HG03460 (cell line): ENCODE measurements around the gene BBS9.
"Not testable (repeated sequence)": the region's sequence is repeated elsewhere in the genome, so short reads cannot be mapped to it uniquely, and the experiment has no call there.

Source experiments
- ATAC-seq: cut with Tn5 transposase; IDR thresholded peaks from one replicate; pipeline ENCODE4 v1.9.1; 2021; ENCODE audit not compliant: unreplicated experiment

Gene BBS9

GRCh38 chr7:33128990-33129805, at the start of gene BBS9:
BBS9 (plus strand) TSS chr7:33129564; CDS start chr7:33146253, 16,689 bp downstream.
- ATAC-seq, result peak; percentile 100

DNA sequence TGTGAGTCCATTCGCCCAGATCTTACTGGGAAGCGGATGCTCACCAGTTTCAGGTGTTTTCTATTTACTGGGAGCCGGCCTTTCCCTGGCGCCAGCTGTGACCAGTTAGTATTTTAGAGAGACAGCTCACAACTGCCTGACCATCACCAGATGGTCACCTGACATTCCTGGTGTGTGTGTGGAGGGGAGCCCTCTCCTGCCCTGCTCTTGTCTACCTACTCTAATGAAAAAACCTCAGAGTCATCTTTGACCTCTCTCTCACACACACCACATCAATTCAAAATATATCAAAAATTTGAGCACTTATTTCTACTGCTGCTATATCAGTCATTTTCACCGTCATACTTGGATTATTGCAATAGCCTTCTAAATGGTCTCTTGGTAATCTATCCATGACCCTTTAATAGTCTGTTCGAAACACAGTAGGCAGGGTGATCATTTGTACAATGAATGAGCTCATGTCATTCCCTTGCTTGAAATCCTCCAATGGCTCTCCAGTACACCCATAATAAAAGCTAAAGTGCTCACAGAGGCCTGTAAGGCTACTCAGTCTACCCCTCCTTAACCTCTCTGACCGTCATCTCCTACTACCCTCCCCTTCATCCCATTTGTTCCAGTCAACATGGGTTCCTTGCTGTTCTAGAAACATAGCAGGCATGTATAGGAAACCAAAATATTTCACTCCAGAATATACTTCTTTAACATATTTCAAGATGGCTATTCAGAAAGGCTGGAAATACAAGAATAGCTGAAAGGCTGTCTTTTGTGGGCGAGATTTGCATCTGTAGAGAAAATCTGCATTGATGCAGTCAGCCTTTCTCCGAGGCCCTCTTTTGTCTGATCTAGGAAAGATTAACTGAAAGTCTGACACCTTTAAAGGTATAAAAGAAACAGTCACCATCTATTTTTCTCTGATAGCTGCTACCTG, 49.3 kb upstream of the BBS9 start:
- no peak for ATAC-seq

DNA sequence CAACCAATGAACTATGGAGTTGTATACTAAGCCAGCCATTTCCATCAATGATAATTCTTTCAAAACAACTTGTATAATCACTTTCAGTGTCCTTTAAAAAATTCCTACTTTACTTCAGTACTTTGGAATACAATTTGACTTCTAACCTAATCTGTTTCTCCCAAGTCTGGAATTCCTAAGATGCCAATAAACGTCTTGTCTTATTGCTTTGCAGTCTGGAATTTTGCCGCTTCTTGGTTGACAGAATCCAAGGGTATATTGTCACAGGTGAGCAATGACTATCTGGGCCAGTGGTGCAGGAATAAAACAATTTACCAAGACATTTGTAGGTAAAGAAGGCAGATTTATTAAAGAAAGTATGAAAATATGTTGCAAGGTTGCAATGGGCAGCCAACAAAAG, 42.0 kb upstream of the BBS9 start:
- no peak for ATAC-seq

DNA sequence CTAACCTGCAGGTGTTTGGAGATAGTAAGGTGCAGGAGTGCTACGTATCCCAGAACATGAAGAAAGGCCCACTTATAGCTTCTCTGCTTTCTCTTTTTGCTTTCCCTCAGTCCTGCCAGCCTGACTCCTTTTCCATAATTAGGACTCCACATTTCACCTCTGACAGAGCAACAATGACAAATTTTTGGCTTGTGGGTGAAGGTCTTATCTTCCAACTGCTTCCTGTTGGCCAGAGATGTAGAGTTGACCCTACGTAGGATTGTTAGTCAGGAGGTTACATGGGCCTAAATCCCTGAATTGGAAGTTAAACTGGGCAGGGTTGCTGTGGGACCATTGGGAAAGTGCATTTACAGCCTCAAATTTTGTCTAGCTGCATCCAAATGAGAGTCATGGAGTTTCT, 41.5 kb upstream of the BBS9 start:
- no peak for ATAC-seq

DNA sequence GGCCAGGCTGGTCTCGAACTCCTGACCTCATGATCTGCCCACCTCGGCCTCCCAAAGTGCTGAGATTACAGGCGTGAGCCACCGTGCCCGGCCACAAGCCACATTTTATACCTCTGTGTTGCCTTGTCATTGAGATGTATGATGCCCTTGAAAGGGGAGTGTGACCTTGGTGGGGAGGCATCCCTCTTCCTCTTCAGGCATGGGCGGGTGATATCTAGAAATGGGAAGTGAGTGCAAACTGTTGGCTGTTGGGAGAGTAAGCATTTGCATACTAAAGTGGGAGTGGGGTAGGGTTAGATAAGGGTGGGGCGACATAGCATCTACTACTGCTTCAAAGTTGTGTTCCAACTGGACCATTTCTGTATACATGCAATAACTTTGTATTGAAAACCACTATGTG, 40.2 kb upstream of the BBS9 start:
- no peak for ATAC-seq

DNA sequence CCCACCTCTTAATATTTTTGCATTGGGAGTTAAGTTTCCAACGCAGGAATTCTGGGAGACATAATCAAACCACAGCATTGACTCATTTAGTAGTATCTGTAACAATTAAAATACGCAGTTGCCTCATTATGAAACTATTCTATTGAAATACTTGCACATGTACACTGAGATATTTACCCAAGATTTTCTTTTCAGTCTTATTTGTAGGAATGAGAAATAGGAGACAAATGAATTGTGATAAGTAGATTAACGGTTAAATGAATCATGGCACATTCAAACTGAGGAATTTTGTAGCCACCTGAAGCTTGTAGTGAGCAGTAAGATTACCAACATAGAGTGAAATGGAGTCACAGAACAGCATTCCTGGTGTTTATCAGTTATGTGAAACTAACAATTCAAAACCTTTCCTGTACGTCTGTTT, 38.2 kb upstream of the BBS9 start:
- ATAC-seq, result no peak

DNA sequence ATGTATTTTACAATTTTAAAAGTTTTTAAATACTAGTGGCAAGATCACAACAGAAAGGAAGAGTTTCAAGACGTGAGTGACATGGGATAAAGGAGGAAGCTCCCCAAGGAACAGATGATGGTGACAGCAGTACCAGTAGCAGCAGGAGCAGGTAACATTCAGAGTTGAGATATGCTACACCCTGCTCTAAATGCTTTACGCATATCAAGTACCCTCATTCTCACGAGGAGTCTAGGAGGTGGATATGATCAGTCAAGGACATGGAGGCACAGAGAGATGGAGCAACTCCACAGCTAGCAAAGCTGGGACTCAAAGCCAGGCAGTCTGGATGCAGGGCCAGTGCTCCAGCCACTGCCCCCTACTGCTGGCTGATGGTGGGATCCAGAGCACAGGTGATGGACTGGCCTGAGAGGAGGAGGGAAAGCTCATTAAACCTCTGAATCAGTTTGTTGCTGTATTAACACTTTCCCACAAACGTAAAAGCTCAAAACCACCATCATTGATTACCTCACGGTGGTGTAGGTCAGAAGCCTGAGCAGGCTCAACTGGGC, 37.6 kb upstream of the BBS9 start:
- ATAC-seq, result no peak

GRCh38 chr7:33093266-33093665, 36.1 kb upstream of the BBS9 start:
- no peak for ATAC-seq

DNA sequence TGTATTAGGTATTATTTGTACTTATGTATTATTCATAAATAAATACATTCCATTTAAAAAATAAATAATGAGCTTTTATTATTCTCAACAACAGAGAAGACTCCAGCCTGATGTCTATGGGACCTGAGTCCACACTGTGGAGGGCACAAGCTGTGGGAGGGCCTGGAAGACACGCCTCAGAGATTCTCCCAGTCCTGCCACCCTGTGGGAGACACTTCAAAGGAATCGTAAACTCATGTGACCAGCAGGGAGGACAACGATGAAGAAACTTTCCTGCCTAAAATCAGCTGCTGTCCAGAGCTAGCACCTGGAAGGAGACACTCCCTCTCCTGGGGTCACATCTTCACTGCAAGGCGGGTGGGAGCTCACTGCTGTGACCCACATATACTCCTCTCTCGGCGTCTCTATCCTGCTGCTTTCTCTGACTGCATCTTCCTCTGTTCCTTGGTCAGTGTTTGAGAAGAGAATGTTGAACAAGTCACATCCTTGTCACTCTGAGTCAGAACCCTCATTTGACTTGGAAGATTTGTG, 34.6 kb upstream of the BBS9 start:
- not testable (repeated sequence) for ATAC-seq

DNA sequence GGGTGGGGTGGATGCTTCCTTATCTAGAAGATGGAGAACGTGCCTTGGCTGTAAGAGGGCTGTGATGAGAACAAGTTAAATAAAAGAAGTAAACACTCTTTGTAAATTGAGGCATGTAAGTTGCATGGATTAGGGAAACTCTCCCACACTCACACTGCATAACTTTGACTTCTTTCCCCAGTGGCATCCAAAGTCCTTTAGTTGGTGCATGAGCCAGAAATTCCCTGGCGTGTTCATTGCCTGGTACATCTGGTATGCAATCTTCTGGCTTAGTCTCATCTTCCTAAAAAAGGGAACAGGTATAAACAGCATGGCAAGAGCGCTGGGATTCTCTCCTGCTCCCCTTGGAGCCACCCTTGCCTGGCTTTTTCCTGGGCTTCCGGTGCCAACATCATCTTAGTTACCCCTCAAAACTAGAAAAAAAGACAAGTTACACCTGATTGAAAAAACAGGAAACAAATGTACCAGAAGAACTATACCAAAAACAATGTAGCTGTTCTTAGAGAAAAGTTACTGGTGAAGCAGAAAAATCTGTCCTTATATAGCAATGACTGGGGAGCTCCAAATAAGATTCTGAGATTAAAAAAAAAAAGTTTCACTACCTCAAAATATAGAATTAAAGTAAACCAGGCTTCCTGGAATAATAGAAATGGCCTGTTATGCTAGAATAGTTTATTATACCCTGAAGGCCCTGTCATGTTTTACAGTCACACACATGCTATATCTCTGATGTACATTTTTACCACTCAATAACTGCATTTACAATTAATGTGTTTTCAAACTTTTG, 30.0 kb upstream of the BBS9 start:
- ATAC-seq, result no peak

DNA sequence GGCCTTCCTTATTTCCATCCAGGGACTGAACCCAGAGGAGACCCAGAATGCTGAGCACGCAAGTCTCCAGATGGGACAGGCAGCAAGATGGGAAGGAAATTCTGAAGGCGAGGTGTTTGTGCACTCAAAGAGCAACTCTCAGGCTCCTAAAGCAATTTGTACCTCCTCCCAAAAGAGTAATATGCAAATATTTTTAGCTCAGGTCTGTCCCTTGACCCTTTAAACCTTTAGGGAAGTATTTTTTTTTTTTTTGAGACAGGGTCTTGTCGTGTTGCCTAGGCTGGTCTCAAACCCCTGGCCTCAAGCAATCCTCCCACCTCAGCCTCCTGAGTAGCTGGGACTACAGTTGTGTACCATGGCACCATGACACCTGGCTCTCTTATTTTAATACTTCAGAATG, 28.6 kb upstream of the BBS9 start:
- no peak for ATAC-seq

DNA sequence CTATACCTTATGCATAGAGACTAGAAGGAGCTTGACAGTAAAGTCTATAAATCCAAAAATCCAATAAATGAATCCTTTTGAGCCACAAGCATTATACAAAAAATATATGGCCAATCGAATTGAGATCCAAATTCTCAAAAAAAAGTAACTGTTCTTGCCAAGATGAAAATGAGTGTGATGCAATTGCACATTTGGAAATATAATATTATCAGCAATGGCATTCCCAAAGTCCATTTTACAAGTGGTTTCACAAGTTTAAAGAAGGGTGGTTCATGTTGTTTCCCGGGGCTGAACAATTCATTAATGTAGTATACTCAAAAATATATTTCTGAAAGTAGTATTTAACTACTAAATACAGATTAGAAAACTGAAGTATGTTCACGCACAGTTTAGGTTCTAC, 27.5 kb upstream of the BBS9 start:
- no peak for ATAC-seq

GRCh38 chr7:33107136-33108066, 22.0 kb upstream of the BBS9 start:
- ATAC-seq, result peak; percentile 37

DNA sequence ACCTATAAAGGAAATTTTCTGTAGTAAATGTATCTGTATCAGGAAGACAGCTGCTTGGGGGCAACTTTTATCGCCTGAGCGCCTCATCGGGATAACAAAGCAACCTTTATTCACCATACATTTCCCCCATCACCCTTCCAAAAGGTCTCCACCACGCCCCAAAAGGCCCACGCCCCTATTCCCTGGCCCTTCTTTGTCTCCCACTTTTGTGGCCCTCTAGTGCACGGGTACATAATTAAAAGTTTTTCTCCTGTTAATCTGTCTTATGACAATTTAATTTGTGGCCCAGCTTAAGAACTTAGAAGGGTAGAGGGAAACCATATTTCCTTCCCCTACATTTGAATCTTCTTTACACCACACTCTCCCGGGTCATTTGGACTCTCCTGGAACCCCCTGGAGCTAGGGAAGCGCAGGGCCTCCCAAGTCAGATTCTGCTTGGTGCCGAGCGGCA, 20.8 kb upstream of the BBS9 start:
- peak; percentile 28 for ATAC-seq

DNA sequence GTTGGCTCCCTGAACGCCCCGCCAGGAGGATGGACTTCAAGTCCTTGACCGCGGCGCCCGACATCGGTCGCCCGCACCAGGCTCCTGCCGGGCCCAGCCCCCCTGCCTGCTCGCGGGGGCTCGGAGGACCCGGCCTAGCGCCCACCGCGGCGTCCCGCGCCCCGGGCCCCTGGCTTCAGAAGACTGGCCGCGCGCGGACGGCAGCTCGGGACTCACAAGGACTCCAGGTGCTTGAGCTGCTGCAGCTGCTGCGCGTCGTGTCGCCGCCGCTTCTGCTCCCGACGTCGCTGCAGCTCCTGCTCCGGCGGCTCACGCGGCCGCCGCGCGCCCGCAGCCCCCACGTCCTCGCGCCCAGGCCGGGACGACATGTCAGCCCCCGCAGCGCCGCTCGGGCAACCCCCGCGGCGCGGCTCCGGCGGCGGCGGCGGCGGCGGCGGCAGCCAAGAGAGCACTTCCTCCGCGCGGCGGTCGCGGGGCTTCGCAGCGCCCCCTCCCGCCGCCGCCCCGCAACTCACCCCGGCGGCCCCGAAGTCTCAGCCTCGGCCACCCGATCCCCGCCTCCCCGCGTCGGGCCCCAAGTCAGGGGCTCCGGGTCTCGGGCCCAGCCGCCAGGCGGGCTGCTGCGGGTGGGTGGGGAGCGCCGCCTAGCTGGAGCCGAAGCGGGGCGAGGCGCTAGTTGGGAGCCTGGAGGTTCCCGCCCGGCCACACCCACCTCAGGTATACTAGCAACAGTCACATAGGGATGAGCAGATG, 20.2 kb upstream of the BBS9 start, which contains the start of gene RP9:
Gene RP9 (minus strand): TSS at position 400 of the 753 bp plus-strand sequence. CDS start 32 bp downstream, at position 368.
- peak; percentile 78 for ATAC-seq

DNA sequence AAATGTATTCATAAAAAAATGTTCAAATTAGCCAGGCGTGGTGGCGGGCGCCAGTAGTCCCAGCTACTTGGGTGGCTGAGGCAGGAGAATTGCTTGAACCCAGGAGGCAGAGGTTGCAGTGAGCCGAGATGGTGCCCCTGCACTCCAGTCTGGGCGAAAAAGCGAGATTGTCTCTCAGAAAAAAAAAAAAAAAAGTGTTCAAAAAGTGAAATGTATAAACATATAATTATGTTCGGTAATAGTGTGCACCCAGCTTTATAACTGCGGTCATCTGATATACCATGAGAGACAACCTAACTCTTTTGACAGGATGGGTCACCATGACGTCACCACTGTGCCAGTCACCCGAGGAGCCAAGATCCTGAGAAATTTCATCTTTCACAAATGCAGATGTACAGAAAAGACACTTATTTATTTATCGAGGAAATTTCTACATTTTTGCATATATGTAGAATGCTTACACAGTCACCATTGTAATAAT, 19.6 kb upstream of the BBS9 start:
- ATAC-seq, result no peak

GRCh38 chr7:33111614-33112013, 17.8 kb upstream of the BBS9 start:
- no peak for ATAC-seq

GRCh38 chr7:33114976-33115375, 14.4 kb upstream of the BBS9 start:
- no peak for ATAC-seq
